Measurements from ENCODE around the gene EFCAB7.

DNA sequence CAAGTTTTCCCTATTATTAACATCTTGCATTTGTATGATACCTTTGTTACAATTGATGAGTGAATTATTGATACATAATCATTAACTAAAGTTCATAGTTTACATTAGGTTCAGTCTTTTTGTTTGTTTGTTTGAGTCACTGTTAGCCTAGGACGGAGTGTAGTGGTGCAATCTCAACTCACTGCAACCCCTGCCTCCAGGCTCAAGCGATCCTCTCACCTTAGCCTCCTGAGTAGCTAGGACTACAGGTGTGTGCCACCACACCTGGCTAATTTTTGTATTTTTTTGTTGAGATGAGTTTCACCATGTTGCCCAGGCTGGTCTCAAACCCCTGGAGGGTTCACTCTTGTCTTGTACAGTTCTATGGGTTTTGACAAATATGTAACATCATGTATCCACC lies 36.0 kb downstream of the EFCAB7 start:
- TF ChIP-seq, protein P1, sequence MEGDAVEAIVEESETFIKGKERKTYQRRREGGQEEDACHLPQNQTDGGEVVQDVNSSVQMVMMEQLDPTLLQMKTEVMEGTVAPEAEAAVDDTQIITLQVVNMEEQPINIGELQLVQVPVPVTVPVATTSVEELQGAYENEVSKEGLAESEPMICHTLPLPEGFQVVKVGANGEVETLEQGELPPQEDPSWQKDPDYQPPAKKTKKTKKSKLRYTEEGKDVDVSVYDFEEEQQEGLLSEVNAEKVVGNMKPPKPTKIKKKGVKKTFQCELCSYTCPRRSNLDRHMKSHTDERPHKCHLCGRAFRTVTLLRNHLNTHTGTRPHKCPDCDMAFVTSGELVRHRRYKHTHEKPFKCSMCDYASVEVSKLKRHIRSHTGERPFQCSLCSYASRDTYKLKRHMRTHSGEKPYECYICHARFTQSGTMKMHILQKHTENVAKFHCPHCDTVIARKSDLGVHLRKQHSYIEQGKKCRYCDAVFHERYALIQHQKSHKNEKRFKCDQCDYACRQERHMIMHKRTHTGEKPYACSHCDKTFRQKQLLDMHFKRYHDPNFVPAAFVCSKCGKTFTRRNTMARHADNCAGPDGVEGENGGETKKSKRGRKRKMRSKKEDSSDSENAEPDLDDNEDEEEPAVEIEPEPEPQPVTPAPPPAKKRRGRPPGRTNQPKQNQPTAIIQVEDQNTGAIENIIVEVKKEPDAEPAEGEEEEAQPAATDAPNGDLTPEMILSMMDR (IDR thresholded peaks at IDR 0.05), result no peak
- TF ChIP-seq EZH2phosphoT487 (IDR thresholded peaks at IDR 0.05) (no peak), EZH2 (IDR thresholded peaks at IDR 0.05) (no peak)
